Fibroblast of the aortic adventitia (primary cell): ENCODE data around the gene GPR160. TPM values are rescaled to one million over a fixed set of nuclear protein-coding genes. Genes with fewer than 3 reads are reported as not detected.

ENCODE experiments used
- DNase-seq: peaks from one replicate; pipeline ENCODE4 v3.0.0-alpha.2; 2010; ENCODE audit warnings: low read depth
- H3K4me3 ChIP-seq: 2 replicates; pipeline ENCODE4 v1.5.1; 2011; ENCODE audit warnings: low read depth, mild to moderate bottlenecking, control low read depth, low read length, moderate library complexity
- CTCF ChIP-seq: IDR thresholded peaks from 2 replicates; pipeline ENCODE4 v1.5.1; 2011; ENCODE audit warnings: mild to moderate bottlenecking, low read length, control low read depth, inconsistent platforms; ENCODE audit not compliant: insufficient read depth
- total RNA-seq: library from RNA; depleted of rRNA; stranded (reverse); fragments of >200 nt; gene quantifications from 2 replicates; pipeline ENCODE4 v1.2.3, GENCODE V29; 2012; ENCODE audit warnings: low replicate concordance

The GPR160 gene
- total RNA-seq, result 0.90 TPM in 1 of 2 replicates, not detected in the other

- TF ChIP-seq CTCF, result peak; percentile 60
- H3K4me3 ChIP-seq, result peak within 1 kb of the TSS; percentile 60
- peak; percentile 15 for DNase-seq
These were observed at the start of gene GPR160 for GRCh38 chr3:170037463-170038433. GPR160 (plus strand) TSS chr3:170037995; CDS start chr3:170083973, 45,978 bp downstream.

GRCh38 chr3:169990431-169990830 is 47.4 kb upstream of the GPR160 start:
- no peak for DNase-seq
- H3K4me3 ChIP-seq, result no peak overlapping the region
- TF ChIP-seq CTCF, result no peak

- no peak overlapping the region for H3K4me3 ChIP-seq
- TF ChIP-seq CTCF, result no peak
- no peak for DNase-seq
These were observed 45.6 kb upstream of the GPR160 start for GRCh38 chr3:169992156-169992555.

- TF ChIP-seq CTCF, result no peak
- no peak overlapping the region for H3K4me3 ChIP-seq
- no peak for DNase-seq
These were observed 45.0 kb upstream of the GPR160 start for GRCh38 chr3:169992781-169993180.

GRCh38 chr3:169993761-169994160 is 44.0 kb upstream of the GPR160 start:
- H3K4me3 ChIP-seq, result no peak overlapping the region
- DNase-seq, result no peak
- TF ChIP-seq CTCF, result no peak

- TF ChIP-seq CTCF, result no peak
These were observed 41.7 kb upstream of the GPR160 start for GRCh38 chr3:169996063-169996462.

More at GRCh38 chr3:169996063-169996462, 41.7 kb upstream of the GPR160 start:
- no peak overlapping the region for H3K4me3 ChIP-seq
- DNase-seq, result no peak
